Stimulated activated CD4-positive, alpha-beta T cell treated with anti-CD3 and anti-CD28 coated beads, Interleukin-12 subunit alpha, Interleukin-12 subunit beta, amount 100 ng/mL, for 4 hours (primary cell): ENCODE data around the gene BFSP1.

Experiments
- DNase-seq: peaks from one replicate; pipeline ENCODE4 v3.0.0-alpha.2; 2020

The BFSP1 gene

GRCh38 chr20:17518339-17519052 is 12.7 kb downstream of the BFSP1 start:
- DNase-seq: no peak

GRCh38 chr20:17515053-17515452 is 16.1 kb downstream of the BFSP1 start:
- no peak for DNase-seq

- no peak for DNase-seq
Observed at GRCh38 chr20:17513939-17514338, 17.2 kb downstream of the BFSP1 start.

GRCh38 chr20:17511401-17511800 is 19.8 kb downstream of the BFSP1 start:
- DNase-seq: no peak

GRCh38 chr20:17510548-17510947 is 20.6 kb downstream of the BFSP1 start:
- DNase-seq: no peak

- DNase-seq: no peak
Observed at GRCh38 chr20:17508756-17509155, 22.4 kb downstream of the BFSP1 start.

GRCh38 chr20:17507531-17507930 is 23.6 kb downstream of the BFSP1 start:
- DNase-seq: no peak

- no peak for DNase-seq
Observed at GRCh38 chr20:17507032-17507431, 24.1 kb downstream of the BFSP1 start.

- peak; percentile 35 for DNase-seq
Observed at GRCh38 chr20:17505636-17506517, 25.3 kb downstream of the BFSP1 start.

- peak; percentile 16 for DNase-seq
Observed at GRCh38 chr20:17504898-17505635, 26.1 kb downstream of the BFSP1 start.

- DNase-seq: no peak
Observed at GRCh38 chr20:17504066-17504897, 26.9 kb downstream of the BFSP1 start.

GRCh38 chr20:17503301-17504065 is 27.7 kb downstream of the BFSP1 start:
- no peak for DNase-seq

- DNase-seq: no peak
Observed at GRCh38 chr20:17502105-17502504, 29.1 kb downstream of the BFSP1 start.

GRCh38 chr20:17501701-17502100 is 29.5 kb downstream of the BFSP1 start:
- DNase-seq: no peak

GRCh38 chr20:17500826-17501225 is 30.4 kb downstream of the BFSP1 start:
- DNase-seq: no peak

- DNase-seq: no peak
Observed at GRCh38 chr20:17500271-17500670, 30.9 kb downstream of the BFSP1 start.

GRCh38 chr20:17499041-17499440 is 32.1 kb downstream of the BFSP1 start:
- no peak for DNase-seq

- DNase-seq: no peak
Observed at GRCh38 chr20:17498641-17499040, 32.5 kb downstream of the BFSP1 start.

- DNase-seq: no peak
Observed at GRCh38 chr20:17497821-17498580, 33.2 kb downstream of the BFSP1 start.

- DNase-seq: no peak
Observed at GRCh38 chr20:17495826-17496225, 35.4 kb downstream of the BFSP1 start.

- no peak for DNase-seq
Observed at GRCh38 chr20:17494201-17494600, 37.0 kb downstream of the BFSP1 start.
